ENCODE measurements around the gene PHLDB1. TPM values are rescaled to one million over a fixed set of nuclear protein-coding genes. Genes with fewer than 3 reads are reported as not detected.

The PHLDB1 gene
- total and polyA plus RNA-seq, 2 of the 8 experiments (the other 6 are each of a cell fraction or from before 2014, with no cell fraction given): 53.9 to 74.8 TPM

GRCh38 chr11:118625976-118626375 lies 18.6 kb downstream of the PHLDB1 start:
- Histone ChIP-seq H4K91ac (replicated peaks; ENCODE audit: insufficient read length, low read length) (no peak overlapping the region), H2AFZ (ENCODE audit: low read length) (no peak overlapping the region), H3K56ac (replicated peaks; ENCODE audit: insufficient read length, low read depth, low read length) (no peak overlapping the region), H4K20me1 (replicated peaks in 1 of 2; ENCODE audit: control insufficient read depth in 1 of 2, insufficient read depth in 2 of 2, low read length in 2 of 2) (peaks cover 0 to 20% of the 10 kb centered on the region in 2 experiments), H3K79me1 (ENCODE audit: low read depth, low read length) (peaks cover 20% of the 10 kb centered on the region), H3K23me2 (ENCODE audit: low read depth, low read length) (peaks cover 10% of the 10 kb centered on the region), H3K36me3 (ENCODE audit: control insufficient read depth in 2 of 4, insufficient read depth in 4 of 4, low read length in 3 of 4) (peaks cover 12 to 33% (median 24%) of the 10 kb centered on the region in 4 experiments), H3K79me2 (ENCODE audit: control insufficient read depth in 1 of 2, insufficient read depth in 2 of 2, low read length in 2 of 2) (peaks cover 7 to 27% of the 10 kb centered on the region in 2 experiments; a peak in 2 of 4 replicates), H3K23ac (ENCODE audit: insufficient read length) (no peak overlapping the region), H3K9me3 (ENCODE audit: insufficient read depth in 2 of 2, low read depth in 1 of 2, low read length in 1 of 2) (no peaks in the 10 kb centered on the region), H3K27me3 (replicated peaks in 1 of 4; ENCODE audit: control insufficient read depth in 3 of 4, extremely low read depth in 1 of 4, insufficient read depth in 3 of 4, low read length in 3 of 4) (no peaks in the 10 kb centered on the region), H3K4me1 (replicated peaks in 1 of 4; ENCODE audit: control insufficient read depth in 3 of 4, insufficient read depth in 4 of 4, low read length in 3 of 4) (peaks cover 0 to 18% (median 14%) of the 10 kb centered on the region in 4 experiments; a peak in 6 of 7 replicates), H2BK12ac (ENCODE audit: low read depth, low read length) (no peak overlapping the region), H3K27ac (ENCODE audit: low read depth, low read length) (no peak overlapping the region), H2BK20ac (ENCODE audit: low read length) (no peak overlapping the region), H2BK15ac (ENCODE audit: low read length) (no peak overlapping the region), H4K5ac (ENCODE audit: insufficient read length, low read depth, low read length) (no peak overlapping the region), H3K4me2 (ENCODE audit: insufficient read depth in 1 of 2, low read depth in 2 of 2, low read length in 2 of 2) (no peak overlapping the region), H2AK5ac (ENCODE audit: low read depth, low read length) (no peak overlapping the region), H2BK120ac (replicated peaks; ENCODE audit: low read depth, low read length) (no peak overlapping the region), H3K9ac (replicated peaks in 1 of 4; ENCODE audit: extremely low read depth in 1 of 4, low read depth in 3 of 4, low read length in 3 of 4) (no peak overlapping the region), H4K8ac (ENCODE audit: extremely low read depth, insufficient read depth, low read length) (no peak overlapping the region), H2BK5ac (ENCODE audit: low read depth, low read length) (no peak overlapping the region), H3K4me3 (ENCODE audit: extremely low read depth in 1 of 4, insufficient read depth in 2 of 4, low read depth in 3 of 4, low read length in 4 of 4) (no peak overlapping the region), H3K18ac (ENCODE audit: extremely low read depth, low read length) (no peak overlapping the region), H3K4ac (replicated peaks; ENCODE audit: insufficient read length, low read depth, low read length) (no peak overlapping the region), H3K14ac (ENCODE audit: insufficient read length) (no peak overlapping the region)
- TF ChIP-seq POLR2A (IDR thresholded peaks at IDR 0.05; ENCODE audit: control extremely low read depth in 1 of 2, low read depth in 2 of 2, low read length in 2 of 2) (no peak), SUZ12 (IDR thresholded peaks at IDR 0.05; ENCODE audit: low read length) (no peak), POU5F1 (IDR thresholded peaks at IDR 0.05; ENCODE audit: low read depth, low read length) (no peak), RAD21 (IDR thresholded peaks at IDR 0.05 in 1 of 2, conservative IDR thresholded peaks at IDR 0.05 in 1 of 2; ENCODE audit: low read depth in 2 of 2, low read length in 2 of 2) (0 out of 4 replicates have a peak, but pooled peaks of 1 of the 2 experiments have one; percentile 0)
- WGBS, 2 experiments (ENCODE audit: extremely low coverage in 1 of 2, insufficient coverage in 1 of 2, insufficient read length in 1 of 2, insufficient replicate concordance in 2 of 2, low coverage in 1 of 2, low lambda C conversion rate in 2 of 2, missing lambda C conversion rate in 1 of 2): 64% methylated on average over 2 of the region's 2 CpGs; no CpG with 5 or more reads in 1 of the 2 experiments
- DNase-seq (ENCODE audit: low read depth in 1 of 2, low spot score in 2 of 2): no peak
- ChIA-PET POLR2A (ENCODE audit: partially characterized antibody) (interaction anchor here (2.2 to 28.7 kb wide), 3 partner anchors 11 to 32 kb away, joined by 5 to 574 read pairs (median 574); partner anchors contain the start of gene PHLDB1), CTCF (ENCODE audit: partially characterized antibody) (interaction anchor here (0.6 to 10.4 kb wide), 7 partner anchors 10 to 712 kb away, joined by 3 to 155 read pairs (median 5); partner anchors contain the start of gene PHLDB1)
- no peak for FAIRE-seq

Data from H1 (cell line).